ENCODE data around the gene NTN1.

NTN1 gene

GRCh38 chr17:9199571-9200551, 178.6 kb downstream of the NTN1 start:
- no peak for DNase-seq (ENCODE audit: low spot score)
- Histone ChIP-seq H3K27ac (no peak overlapping the region), H3K4me3 (no peak overlapping the region)
- no peak for TF ChIP-seq CTCF (IDR thresholded peaks at IDR 0.05)

- Histone ChIP-seq H3K4me3 (no peak overlapping the region), H3K27ac (no peak overlapping the region)
- no peak for TF ChIP-seq CTCF (IDR thresholded peaks at IDR 0.05)
- no peak for DNase-seq (ENCODE audit: low spot score)
Measured at GRCh38 chr17:9200699-9201359, 179.5 kb downstream of the NTN1 start.

DNA sequence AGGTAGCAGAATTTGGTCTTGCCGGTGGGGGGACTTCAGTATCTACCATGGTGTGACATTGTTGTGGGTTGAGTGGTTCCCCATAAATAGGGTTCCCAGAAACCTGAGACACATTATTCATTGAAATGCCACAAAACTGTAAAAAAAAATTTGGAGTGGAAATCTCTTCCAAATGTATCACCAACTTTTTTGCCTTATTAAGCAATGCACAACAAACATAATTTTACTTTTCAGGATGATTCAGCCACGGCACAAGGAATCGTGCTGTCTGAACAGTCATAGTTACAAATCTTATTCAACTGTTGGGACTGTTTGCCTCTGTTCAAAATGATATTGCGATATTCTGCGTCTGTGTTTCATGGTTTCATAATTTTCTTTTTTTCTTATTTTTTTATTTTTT, 181.2 kb downstream of the NTN1 start:
- Histone ChIP-seq H3K4me3 (no peak overlapping the region), H3K27ac (no peak overlapping the region)
- DNase-seq (ENCODE audit: low spot score): no peak
- no peak for TF ChIP-seq CTCF (IDR thresholded peaks at IDR 0.05)

- TF ChIP-seq CTCF (IDR thresholded peaks at IDR 0.05): no peak
- no peak overlapping the region for H3K4me3 ChIP-seq
- DNase-seq (ENCODE audit: low spot score): no peak
- no peak overlapping the region for H3K27ac ChIP-seq
Measured at GRCh38 chr17:9203771-9204425, 182.6 kb downstream of the NTN1 start.

DNA sequence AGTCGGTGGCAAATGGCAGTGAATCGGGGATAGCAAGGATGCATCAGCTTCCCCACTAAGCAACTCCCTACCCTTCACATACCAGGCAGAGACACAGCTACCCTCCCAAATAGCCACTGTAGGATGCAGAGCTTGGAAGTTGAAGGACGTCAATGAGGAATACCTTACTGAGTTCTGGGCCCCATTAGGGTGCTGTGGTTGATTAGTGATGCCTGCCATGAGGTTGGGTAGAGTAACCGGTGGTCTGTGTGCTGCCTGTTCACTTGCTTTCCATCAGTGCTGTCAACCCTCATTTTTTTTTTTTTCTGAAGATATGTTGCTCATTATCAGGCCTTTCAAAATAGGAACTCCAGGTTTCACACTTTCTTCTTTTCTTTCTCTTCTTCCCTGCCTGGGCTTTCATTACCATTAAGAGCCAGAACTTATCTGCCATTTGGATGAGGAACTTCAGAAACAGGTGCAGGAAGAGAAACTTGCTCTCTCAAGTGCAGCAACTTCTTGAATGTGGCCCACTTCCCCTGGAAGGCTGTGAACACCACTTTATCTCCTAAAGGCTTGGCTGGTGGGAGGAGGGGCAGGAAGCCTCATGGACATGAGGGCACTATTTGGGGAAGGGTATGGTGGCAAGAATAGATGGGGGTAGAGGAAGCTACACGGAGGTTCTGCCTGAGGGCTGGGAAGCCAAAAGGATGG, 183.5 kb downstream of the NTN1 start:
- TF ChIP-seq CTCF (IDR thresholded peaks at IDR 0.05): no peak
- Histone ChIP-seq H3K27ac (no peak overlapping the region), H3K4me3 (no peak overlapping the region)
- no peak for DNase-seq (ENCODE audit: low spot score)

GRCh38 chr17:9205520-9206409, 184.5 kb downstream of the NTN1 start:
- no peak overlapping the region for H3K4me3 ChIP-seq
- DNase-seq (ENCODE audit: low spot score): no peak
- H3K27ac ChIP-seq: no peak overlapping the region
- no peak for TF ChIP-seq CTCF (IDR thresholded peaks at IDR 0.05)

Measured in coronary artery (tissue), 2 donors.